Fibroblast of peridontal ligament (primary cell): ENCODE measurements around the gene GOLGA8F.
"Not testable (repeated sequence)": the region's sequence is repeated elsewhere in the genome, so short reads cannot be mapped to it uniquely, and the experiment has no call there.

Experiments used
- DNase-seq: peaks from one replicate; pipeline ENCODE4 v3.0.0-alpha.2; 2010; ENCODE audit errors: extremely low read depth

GOLGA8F gene, protein sequence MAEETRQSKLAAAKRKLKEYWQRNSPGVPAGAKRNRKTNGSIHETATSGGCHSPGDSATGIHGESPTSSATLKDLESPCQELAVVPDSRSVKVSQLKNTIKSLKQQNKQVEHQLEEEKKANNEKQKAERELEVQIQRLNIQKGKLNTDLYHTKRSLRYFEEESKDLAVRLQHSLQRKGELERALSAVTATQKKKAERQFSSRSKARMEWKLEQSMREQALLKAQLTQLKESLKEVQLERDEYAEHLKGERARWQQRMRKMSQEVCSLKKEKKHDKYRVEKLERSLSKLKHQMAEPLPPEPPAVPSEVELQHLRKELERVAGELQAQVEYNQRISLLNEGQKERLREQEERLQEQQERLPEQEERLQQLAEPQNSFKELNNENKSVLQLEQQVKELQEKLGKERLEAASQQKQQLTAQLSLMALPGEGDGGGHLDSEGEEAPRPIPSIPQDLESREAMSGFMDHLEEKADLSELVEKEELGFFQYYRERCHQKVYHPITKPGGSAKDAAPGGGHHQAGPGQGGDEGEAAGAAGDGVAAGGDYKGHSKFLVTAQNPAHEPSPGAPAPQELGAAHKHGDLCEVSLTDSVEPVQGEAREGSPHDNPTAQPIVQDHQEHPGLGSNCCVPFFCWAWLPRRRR

DNA sequence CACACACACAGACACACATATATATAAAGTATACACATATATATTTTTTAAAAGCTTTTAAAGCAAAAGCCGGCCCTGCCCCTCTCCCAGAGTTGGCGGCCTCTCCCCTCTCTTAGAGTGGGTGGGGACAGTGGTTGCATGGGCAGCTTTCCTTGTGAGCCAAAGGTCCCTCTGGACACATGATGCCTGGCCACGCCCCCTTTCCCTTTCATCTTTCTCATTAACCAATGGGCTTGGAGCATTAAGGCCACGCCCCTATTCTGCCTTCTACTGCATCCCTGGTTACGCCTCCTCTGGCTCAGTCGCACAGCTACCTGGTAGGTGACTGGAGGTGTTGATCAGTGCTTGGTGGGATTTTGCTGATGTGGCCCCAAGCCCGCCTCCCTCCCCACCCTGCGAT lies at the start of gene GOLGA8F:
Gene GOLGA8F (plus strand): TSS at position 301 of the 400 bp plus-strand sequence. CDS start 98 bp downstream, at position 399.
- DNase-seq: not testable (repeated sequence)

DNA sequence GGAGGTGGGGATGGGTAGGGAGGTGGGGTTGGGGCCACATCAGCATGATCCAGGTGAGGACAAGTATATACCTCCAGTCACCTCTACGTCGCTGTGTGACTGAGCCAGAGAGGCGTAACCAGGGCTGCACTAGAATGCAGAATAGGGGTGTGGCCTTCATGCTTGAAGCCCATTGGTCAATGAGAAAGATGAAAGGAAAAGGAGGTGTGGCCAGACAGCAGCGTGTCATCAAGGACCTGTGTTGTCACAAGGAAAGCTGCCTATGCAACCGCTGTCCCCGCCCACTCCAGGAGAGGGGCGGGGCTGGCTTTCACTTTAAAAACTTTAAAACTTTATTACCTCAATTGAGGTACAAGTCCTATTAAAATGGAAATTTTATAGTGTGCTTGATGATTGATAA lies 20.5 kb upstream of the GOLGA8F start, which contains the start of gene GOLGA6L24:
Gene GOLGA6L24 (minus strand): TSS at position 101 of the 400 bp plus-strand sequence. CDS start 61 bp downstream, at position 40.
- DNase-seq: not testable (repeated sequence)

DNA sequence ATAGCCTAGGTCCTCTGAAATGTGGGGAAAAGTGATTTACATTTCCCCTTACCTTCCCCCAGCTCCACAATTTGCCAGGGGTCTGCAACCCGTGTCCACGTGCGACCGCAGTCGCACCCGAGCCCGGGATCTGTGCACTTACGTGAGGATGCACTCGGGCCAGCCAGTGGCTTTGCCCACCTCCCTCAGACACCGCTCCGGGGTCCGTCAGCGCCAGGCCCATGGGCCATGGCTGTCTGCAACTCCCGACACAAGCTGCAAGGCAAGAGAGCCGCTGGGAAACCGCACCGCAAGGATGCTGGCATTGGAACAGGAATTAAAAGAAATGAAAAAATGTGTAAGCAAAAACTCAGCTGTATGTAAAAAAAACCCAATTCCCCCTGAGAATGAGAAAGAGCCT lies 13.0 kb upstream of the GOLGA8F start:
- DNase-seq: not testable (repeated sequence)

DNA sequence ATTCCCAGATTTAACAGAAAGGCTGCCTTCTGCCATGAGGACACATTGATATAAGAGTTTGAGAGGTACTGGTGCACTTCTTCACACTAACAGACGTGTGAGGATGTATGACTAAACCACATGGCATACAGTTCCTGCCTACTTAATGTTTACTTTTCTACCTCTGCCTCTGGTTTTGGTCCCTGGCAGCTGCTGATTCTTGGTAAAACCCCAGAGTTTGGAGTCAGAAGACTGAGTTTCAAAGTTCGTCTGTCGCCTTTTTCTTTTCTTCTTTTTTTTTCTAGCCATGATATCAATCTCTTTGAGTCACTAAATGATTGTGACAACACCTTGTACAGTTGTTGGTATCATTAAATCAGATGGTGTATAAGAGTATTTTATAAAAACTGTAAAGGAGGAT lies 1.6 kb downstream of the GOLGA8F start:
- DNase-seq: not testable (repeated sequence)

DNA sequence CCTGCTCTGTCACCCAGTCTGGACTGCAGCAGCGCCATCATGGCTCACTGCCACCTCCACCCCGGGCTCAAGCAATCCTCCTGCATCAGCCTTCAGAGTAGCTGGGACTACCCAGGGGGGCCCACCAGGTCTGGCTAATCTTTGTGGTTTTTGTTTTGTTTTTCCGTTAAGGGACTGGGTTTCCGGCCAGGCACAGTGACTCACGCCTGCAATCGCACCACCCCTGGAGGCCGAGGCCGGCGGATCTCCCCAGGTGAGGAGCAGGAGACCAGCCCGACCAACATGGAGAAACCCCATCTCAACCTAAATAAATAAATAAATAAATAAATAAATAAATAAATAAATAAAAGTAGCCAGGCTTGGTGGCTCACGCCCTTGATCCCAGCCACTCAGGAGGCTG lies 17.6 kb downstream of the GOLGA8F start:
- not testable (repeated sequence) for DNase-seq

DNA sequence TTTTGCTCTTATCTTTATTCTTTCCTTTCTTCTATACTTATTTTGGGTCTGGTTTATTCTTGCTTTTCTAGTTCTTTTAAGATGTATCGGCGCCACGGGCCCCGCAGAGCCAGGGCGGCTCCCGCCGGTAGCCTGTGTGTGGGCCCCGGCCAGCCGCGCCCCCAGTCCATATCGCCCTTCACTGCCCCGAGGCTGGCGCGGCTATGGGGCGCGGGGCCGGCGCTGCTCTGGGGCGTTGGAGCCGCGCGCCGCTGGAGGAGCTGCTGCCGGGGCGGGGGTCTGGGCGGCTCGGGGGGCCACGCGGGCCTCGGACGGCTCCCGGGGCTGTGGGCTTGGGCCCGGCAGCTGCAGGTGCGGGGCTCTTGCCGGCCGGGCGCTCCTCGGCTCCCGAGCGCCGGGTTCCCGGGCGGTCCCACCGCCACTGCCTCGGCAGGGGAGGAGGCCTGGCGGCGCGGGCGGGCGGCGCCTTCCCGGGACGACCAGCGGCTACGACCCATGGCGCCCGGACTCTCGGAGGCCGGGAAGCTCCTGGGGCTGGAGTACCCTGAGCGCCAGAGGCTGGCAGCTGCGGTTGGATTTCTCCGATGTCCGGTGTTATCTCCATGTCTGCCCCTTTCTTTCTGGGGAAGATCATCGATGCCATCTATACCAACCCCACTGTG lies 24.4 kb downstream of the GOLGA8F start:
- not testable (repeated sequence) for DNase-seq

DNA sequence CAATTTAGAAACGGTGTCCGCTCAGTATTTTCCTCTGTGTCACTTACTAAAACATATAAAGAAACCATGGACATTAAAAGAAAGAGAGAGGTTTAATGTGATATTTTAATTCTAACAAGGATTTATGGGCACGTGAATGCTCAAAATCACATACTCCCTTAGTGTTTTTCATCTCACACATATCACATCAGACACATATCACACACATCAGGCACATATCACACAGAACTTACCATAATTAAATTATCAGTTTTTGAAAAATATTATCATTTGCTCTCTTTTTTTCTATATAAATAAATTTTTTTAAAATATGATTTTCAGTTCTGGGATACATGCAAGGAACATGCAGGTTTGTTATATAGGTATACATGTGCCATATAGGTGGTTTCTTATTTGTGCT lies 42.0 kb downstream of the GOLGA8F start:
- DNase-seq: not testable (repeated sequence)

DNA sequence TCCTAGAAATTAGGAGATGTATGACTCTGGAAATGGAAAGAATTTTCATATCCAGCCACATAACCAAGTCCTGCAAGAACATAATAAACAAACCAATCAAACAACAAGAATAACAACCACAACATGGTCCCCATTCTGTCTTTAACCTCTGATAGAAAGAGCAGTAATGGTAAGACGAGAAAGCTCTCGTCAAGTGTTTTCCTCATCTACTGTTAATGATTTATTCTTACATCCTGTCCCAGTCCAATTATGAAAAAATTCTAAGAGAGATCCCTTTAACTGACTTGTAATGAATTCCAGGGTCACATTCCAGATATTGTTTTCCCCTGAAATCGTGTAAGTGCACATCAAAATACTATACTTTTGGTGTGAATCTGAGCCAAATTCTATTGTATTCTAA lies 57.1 kb downstream of the GOLGA8F start:
- DNase-seq: not testable (repeated sequence)
